D721Med (cell line): Measurements from ENCODE around the gene EPHA4.

ENCODE experiments used
- DNase-seq: peaks from one replicate; pipeline ENCODE4 v3.0.0; 2011; ENCODE audit warnings: low spot score; ENCODE audit not compliant: insufficient read length
- FAIRE-seq: peaks from 2 replicates; lab custom pipeline; 2011; peaks lifted over from hg19 to GRCh38; lab: Jason Lieb, UNC
- TF ChIP-seq, protein P1 (sequence below): IDR thresholded peaks from 2 replicates; pipeline ENCODE4 v1.5.1; 2012; ENCODE audit warnings: mild to moderate bottlenecking, control low read depth; ENCODE audit not compliant: insufficient read depth; ENCODE audit errors: missing control alignments

The EPHA4 gene

DNA sequence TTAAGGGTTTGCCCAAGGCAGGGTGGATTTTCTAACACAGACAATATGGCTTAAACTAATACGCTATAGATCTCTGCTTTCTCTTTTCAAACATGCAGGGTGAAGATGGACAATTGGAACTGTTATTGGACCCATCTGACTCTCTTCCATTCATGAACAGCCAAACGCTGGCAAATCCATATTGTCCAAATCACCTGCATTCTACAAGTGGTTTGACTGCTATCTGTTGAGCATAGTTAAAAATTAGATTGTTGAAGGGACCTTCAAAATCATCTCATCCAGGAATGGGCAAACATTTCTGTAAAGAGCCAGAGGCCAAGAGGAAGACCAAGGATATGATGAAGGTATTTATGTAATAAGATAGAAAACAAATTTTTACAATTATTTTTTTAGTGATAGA, 65.6 kb downstream of the EPHA4 start:
- FAIRE-seq (no peak), DNase-seq (no peak)
- TF ChIP-seq, protein P1, sequence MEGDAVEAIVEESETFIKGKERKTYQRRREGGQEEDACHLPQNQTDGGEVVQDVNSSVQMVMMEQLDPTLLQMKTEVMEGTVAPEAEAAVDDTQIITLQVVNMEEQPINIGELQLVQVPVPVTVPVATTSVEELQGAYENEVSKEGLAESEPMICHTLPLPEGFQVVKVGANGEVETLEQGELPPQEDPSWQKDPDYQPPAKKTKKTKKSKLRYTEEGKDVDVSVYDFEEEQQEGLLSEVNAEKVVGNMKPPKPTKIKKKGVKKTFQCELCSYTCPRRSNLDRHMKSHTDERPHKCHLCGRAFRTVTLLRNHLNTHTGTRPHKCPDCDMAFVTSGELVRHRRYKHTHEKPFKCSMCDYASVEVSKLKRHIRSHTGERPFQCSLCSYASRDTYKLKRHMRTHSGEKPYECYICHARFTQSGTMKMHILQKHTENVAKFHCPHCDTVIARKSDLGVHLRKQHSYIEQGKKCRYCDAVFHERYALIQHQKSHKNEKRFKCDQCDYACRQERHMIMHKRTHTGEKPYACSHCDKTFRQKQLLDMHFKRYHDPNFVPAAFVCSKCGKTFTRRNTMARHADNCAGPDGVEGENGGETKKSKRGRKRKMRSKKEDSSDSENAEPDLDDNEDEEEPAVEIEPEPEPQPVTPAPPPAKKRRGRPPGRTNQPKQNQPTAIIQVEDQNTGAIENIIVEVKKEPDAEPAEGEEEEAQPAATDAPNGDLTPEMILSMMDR = no peak

DNA sequence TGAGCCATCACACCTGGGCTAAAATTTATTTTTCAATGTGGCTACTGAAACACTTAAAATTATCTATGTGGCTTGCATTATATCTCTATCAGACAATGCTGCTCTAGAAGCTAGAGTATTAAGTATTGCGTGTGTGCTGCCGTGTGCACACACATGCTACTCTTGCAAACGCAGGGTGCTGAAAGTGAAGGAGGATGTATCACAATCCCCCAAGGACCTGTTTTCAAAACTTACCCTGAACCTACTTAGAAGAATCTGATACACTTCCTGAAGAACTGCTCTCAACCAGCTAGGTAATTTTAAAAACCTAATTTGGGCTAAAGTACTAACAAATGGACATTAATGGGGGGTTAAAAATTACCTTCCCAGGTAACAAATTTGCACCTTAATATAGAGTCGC, 66.5 kb downstream of the EPHA4 start:
- no peak for FAIRE-seq
- DNase-seq = no peak
- TF ChIP-seq, protein P1 = no peak

DNA sequence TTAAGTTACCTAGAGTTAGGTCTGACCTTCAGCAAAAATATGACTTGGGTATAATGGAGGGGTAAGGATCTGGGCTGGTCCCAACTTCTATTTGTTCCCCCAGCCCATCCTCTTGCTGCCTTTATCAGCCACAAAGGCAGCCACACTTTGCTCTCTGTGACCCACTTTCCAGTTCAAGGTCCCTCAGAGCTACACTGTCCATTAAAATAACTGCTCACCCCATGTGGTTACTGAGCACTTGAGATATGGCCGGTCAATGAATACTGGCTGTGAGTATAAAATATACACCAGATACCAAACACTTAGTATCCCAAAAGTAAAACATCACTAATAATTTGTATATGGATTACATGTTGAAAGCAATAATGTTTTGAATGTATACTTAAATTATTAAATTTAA, 67.2 kb downstream of the EPHA4 start:
- TF ChIP-seq, protein P1 = no peak
- FAIRE-seq (no peak), DNase-seq (no peak)

DNA sequence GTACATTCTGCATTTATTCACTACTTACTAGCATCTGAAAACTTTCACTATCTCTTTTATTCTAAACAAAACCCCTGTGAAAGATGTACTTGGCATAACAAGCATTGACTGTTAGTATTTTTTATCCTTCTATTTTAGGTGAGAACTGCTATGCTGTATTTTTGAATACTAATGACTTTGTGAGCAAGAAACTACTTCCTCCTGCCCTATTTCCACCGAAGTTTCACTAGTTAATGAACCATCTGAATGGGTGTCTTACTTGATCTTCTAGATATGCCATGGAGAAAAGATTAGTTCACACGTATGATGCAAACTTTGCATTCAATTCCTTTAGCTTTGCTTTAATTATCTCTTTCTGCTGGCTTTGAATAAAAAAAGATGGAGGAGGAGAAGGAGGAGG, 68.1 kb downstream of the EPHA4 start:
- FAIRE-seq = no peak
- TF ChIP-seq, protein P1 = no peak
- no peak for DNase-seq

DNA sequence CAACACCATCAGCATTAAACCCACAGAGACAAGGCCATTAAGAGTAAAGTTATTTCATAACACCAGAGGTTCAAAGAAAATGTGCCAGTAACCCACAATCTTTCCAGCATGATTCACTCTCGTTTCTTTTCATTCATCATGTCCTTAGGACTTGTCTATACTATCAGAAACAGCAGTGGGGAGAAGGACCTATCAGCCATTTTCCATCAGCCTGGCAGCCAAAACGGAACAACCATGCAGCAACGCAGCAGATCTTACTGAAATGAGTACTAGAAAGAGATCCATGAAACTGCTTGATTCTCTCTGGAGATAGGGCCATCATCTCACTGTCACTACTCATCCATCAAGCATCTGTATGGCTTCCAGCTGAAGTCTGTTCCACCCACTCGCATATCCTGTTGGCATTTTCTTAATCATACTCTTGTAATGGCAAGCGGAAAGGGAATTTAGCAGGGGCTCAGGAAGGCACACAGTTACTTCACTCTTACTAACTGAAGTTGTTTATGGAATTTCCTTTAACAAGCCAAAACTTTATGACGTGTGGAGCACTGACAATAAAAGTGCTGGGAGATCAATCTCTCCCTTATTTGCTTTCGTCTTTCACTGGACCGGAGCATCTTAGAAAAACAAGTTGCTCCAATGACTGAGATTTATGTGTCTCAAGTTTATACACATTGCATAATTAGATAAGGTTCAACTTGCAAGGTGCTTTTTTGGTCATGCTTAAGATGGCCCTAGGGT, 69.7 kb downstream of the EPHA4 start:
- TF ChIP-seq, protein P1 = no peak
- no peak for DNase-seq
- FAIRE-seq = no peak

DNA sequence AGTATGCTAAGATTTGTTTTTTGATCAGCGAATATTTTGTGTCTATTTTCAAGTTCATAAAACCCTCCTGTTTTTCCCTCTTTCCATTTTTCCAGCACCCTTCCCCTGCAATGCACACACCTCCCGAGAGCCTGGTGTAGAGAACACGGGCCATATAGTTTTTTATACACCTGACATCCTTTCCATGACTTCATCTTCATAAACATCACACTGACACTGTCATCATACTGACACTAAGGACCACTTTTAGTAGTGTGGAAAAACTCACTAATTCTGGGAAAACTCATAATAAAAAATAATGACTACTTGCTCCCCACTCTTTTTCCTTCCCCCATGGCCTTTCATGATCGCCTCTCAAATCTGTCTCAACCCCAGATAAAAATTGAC, 70.2 kb downstream of the EPHA4 start:
- TF ChIP-seq, protein P1 = no peak
- FAIRE-seq = no peak
- DNase-seq = no peak

DNA sequence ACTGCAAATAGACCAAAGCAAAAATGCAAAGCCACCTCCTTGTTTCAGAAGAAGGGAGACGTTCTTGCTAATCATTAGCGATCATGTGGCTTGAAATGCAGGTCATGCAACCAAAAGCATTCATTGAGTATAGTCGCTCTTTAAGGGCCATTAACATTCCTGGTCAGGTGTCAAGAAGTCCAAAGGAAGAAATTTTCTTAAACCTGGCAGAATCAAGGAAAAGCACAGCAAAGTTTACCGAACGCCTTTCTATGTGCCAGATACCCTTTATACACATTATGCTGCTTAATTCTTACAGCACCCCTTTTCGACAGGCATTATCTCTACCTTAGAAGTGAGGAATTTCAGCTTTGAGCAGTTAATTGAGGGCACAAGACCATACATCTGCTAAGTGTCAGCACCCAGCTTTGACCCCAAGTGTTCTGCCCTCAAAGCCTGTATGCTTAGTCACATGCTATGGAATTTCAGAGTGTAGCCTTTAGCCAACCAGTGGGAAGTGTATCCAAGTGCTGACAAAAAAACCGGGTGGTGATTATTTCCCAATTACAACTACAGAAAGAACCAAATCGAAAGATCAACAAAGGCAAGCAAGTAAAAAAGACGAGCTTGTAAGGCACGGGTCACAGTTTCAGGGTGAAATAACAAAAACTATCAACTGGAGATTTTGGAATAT, 70.8 kb downstream of the EPHA4 start:
- no peak for DNase-seq
- TF ChIP-seq, protein P1 = no peak
- FAIRE-seq = no peak
